KG1 (cell line): Measurements from ENCODE around the gene CATSPERD.
"Not testable (repeated sequence)": the region's sequence is repeated elsewhere in the genome, so short reads cannot be mapped to it uniquely, and the experiment has no call there.

ENCODE experiments used
- DNase-seq: peaks from one replicate; lab custom pipeline; 2025; lab: John Stamatoyannopoulos, UW

CATSPERD gene

GRCh38 chr19:5686647-5687359 is 33.6 kb upstream of the CATSPERD start:
- peak; percentile 84 for DNase-seq

- DNase-seq: no peak
Observed at GRCh38 chr19:5687360-5688198, 32.9 kb upstream of the CATSPERD start.

- DNase-seq: not testable (repeated sequence)
Observed at GRCh38 chr19:5688262-5688881, 32.1 kb upstream of the CATSPERD start.

GRCh38 chr19:5690125-5690954 is 30.1 kb upstream of the CATSPERD start, which contains the start of gene RPL36:
TSS of gene RPL36 (plus strand) at chr19:5690295. CDS start at chr19:5690508, 213 bp downstream.
- DNase-seq: peak; percentile 96

GRCh38 chr19:5690955-5691821 is 29.2 kb upstream of the CATSPERD start:
- no peak for DNase-seq

- no peak for DNase-seq
Observed at GRCh38 chr19:5691822-5692722, 28.4 kb upstream of the CATSPERD start.

GRCh38 chr19:5692723-5693194 is 27.7 kb upstream of the CATSPERD start:
- DNase-seq: no peak

- DNase-seq: no peak
Observed at GRCh38 chr19:5693195-5694166, 27.0 kb upstream of the CATSPERD start.

- no peak for DNase-seq
Observed at GRCh38 chr19:5694167-5694955, 26.1 kb upstream of the CATSPERD start.

GRCh38 chr19:5694956-5695648 is 25.3 kb upstream of the CATSPERD start:
- no peak for DNase-seq

- DNase-seq: no peak
Observed at GRCh38 chr19:5695649-5696195, 24.7 kb upstream of the CATSPERD start.

GRCh38 chr19:5696196-5697021 is 24.0 kb upstream of the CATSPERD start:
- DNase-seq: no peak

GRCh38 chr19:5697022-5697889 is 23.2 kb upstream of the CATSPERD start:
- no peak for DNase-seq

- DNase-seq: no peak
Observed at GRCh38 chr19:5697890-5698634, 22.4 kb upstream of the CATSPERD start.
